Gastroesophageal sphincter (tissue), 4 donors: Measurements from ENCODE around the gene UBE2B. TPM values are rescaled to one million over a fixed set of nuclear protein-coding genes. Genes with fewer than 3 reads are reported as not detected.
"Not testable (repeated sequence)": the region's sequence is repeated elsewhere in the genome, so short reads cannot be mapped to it uniquely, and the experiment has no call there.

Source experiments
- ATAC-seq: fragments of 150-250 bp; one replicate; pipeline ENCODE4 v1.9.1; 2016; ENCODE audit warnings: mild to moderate bottlenecking, moderate library complexity
- H3K27ac ChIP-seq, 4 donors: fragments of 200-600 bp; sonication (generic) in 3 of 4; 1 replicate in 3 of 4; 2 replicates in 1 of 4; pipeline ENCODE4 v1.5.1; 2016 to 2019
- H3K27me3 ChIP-seq: fragments of 200-600 bp; sonication (generic); one replicate; pipeline ENCODE4 v1.5.1; 2019
- H3K36me3 ChIP-seq, 2 donors: fragments of 200-600 bp; sonication (generic); one replicate each; pipeline ENCODE4 v1.5.1; 2019; ENCODE audit warnings: control low read depth in 1 of 2
- H3K4me1 ChIP-seq, 3 donors: fragments of 200-600 bp; sonication (generic); 1 replicate in 2 of 3; 2 replicates in 1 of 3; pipeline ENCODE4 v1.5.1; 2016 to 2019; ENCODE audit warnings: control low read depth in 2 of 3
- H3K4me3 ChIP-seq, 2 donors: fragments of 200-600 bp; sonication (generic); one replicate each; pipeline ENCODE4 v1.5.1; 2019; ENCODE audit warnings: mild to moderate bottlenecking in 1 of 2, moderate library complexity in 1 of 2
- H3K9me3 ChIP-seq, 3 donors: fragments of 200-600 bp; sonication (generic); one replicate each; pipeline ENCODE4 v1.5.1; 2017 to 2019; ENCODE audit warnings: control low read depth in 2 of 3
- CTCF ChIP-seq, 4 experiments: fragments of 200-600 bp in 2 of 4; fragments of 450-650 bp in 2 of 4; sonication (generic) in 1 of 4; IDR thresholded peaks; one replicate each; pipeline ENCODE4 v1.5.1; 2017 to 2019; ENCODE audit warnings: antibody characterized with exemption in 4 of 4, mild to moderate bottlenecking in 2 of 4, moderate library complexity in 2 of 4
- EP300 ChIP-seq: sonication (generic); formaldehyde crosslinking; IDR thresholded peaks from one replicate; pipeline ENCODE4 v1.6.1; 2017; ENCODE audit warnings: antibody characterized with exemption, mild to moderate bottlenecking
- POLR2A ChIP-seq, 2 donors: fragments of 450-650 bp; IDR thresholded peaks; one replicate each; pipeline ENCODE4 v1.6.1; 2017; ENCODE audit warnings: antibody characterized with exemption in 2 of 2, mild to moderate bottlenecking in 2 of 2, moderate library complexity in 1 of 2
- POLR2AphosphoS5 ChIP-seq: sonication (generic); formaldehyde crosslinking; IDR thresholded peaks from one replicate; pipeline ENCODE4 v1.6.1; 2017; ENCODE audit warnings: antibody characterized with exemption
- WGBS, 2 donors: methylation state at CpG; one replicate each; pipeline ENCODE4 v1.1.5; 2018; ENCODE audit warnings: low coverage in 1 of 2; 5-methylcytosine and 5-hydroxymethylcytosine counted together
- total RNA-seq, 4 donors: library from RNA; depleted of rRNA; stranded (reverse); fragments of >200 nt; gene quantifications; one replicate each; pipeline ENCODE4 v1.1.0, GENCODE V29; 2016

The UBE2B gene
- 10 to 100 TPM; 36.6 to 53.9 (median 44.5) TPM for total RNA-seq

- H3K27me3 ChIP-seq: no peaks in the 10 kb centered on the region
- WGBS, 2 donors: 0% methylated on average over 4 to 10 of the region's 74 CpGs
- H3K4me3 ChIP-seq: peak within 1 kb of the TSS; percentile 76 to 80
- peak; percentile 97 for ATAC-seq
- H3K36me3 ChIP-seq: peaks cover 0 to 12% of the 10 kb centered on the region in 2 donors
- peaks cover 7 to 64% (median 12%) of the 10 kb centered on the region in 3 donors for H3K4me1 ChIP-seq
- TF ChIP-seq CTCF (IDR thresholded peaks at IDR 0.05) (peak in 1 of 4 experiments; percentile 7), POLR2AphosphoS5 (peak; percentile 96), EP300 (no peak), POLR2A (IDR thresholded peaks at IDR 0.05) (peak; percentile 43 to 50)
- H3K27ac ChIP-seq: peak within 1 kb of the TSS; percentile 92 to 99 (median 96)
- no peaks in the 10 kb centered on the region for H3K9me3 ChIP-seq
Observed at GRCh38 chr5:134370871-134371833, at the start of gene UBE2B. TSS of gene UBE2B (plus strand) at chr5:134371569. CDS start at chr5:134371596, 27 bp downstream.

- Histone ChIP-seq H3K4me1 (no peaks in the 10 kb centered on the region), H3K27me3 (no peaks in the 10 kb centered on the region), H3K9me3 (peaks cover 0 to 28% (median 0%) of the 10 kb centered on the region in 3 donors), H3K36me3 (no peaks in the 10 kb centered on the region), H3K4me3 (no peak overlapping the region), H3K27ac (no peak overlapping the region)
- TF ChIP-seq POLR2AphosphoS5 (no peak), CTCF (IDR thresholded peaks at IDR 0.05) (no peak), POLR2A (IDR thresholded peaks at IDR 0.05) (no peak), EP300 (no peak)
- ATAC-seq: no peak
Observed at GRCh38 chr5:134327327-134327726, 44.0 kb upstream of the UBE2B start.

- Histone ChIP-seq H3K4me1 (no peaks in the 10 kb centered on the region), H3K27me3 (no peaks in the 10 kb centered on the region), H3K36me3 (no peaks in the 10 kb centered on the region), H3K4me3 (no peak overlapping the region), H3K27ac (no peak overlapping the region), H3K9me3 (peaks cover 0 to 28% (median 0%) of the 10 kb centered on the region in 3 donors)
- TF ChIP-seq CTCF (IDR thresholded peaks at IDR 0.05): no peak
- no peak for TF ChIP-seq POLR2AphosphoS5
- no peak for TF ChIP-seq POLR2A (IDR thresholded peaks at IDR 0.05)
- TF ChIP-seq EP300: no peak
- no peak for ATAC-seq
- 62 to 67% methylated on average over 1 to 2 of the region's 2 CpGs for WGBS, 2 donors
Observed at GRCh38 chr5:134328619-134329018, 42.8 kb upstream of the UBE2B start.

GRCh38 chr5:134336833-134337232, 34.5 kb upstream of the UBE2B start:
- not testable (repeated sequence) for H3K9me3 ChIP-seq, H3K36me3 ChIP-seq, H3K4me1 ChIP-seq, H3K4me3 ChIP-seq, H3K27me3 ChIP-seq, ATAC-seq, H3K27ac ChIP-seq
- WGBS, 2 donors: no CpG with 5 or more reads among the region's 6 CpGs

- H3K9me3 ChIP-seq, H3K27me3 ChIP-seq, ATAC-seq, H3K27ac ChIP-seq, H3K4me3 ChIP-seq, H3K4me1 ChIP-seq: not testable (repeated sequence)
- 80 to 89% methylated on average over 1 to 3 of the region's 3 CpGs for WGBS, 2 donors
- peaks cover 0 to 13% of the 10 kb centered on the region in 2 donors for H3K36me3 ChIP-seq
Observed at GRCh38 chr5:134343500-134343899, 27.9 kb upstream of the UBE2B start.

GRCh38 chr5:134345476-134345875, 25.9 kb upstream of the UBE2B start:
- H3K4me3 ChIP-seq, H3K4me1 ChIP-seq, H3K9me3 ChIP-seq, ATAC-seq, H3K27me3 ChIP-seq, H3K27ac ChIP-seq: not testable (repeated sequence)
- 78% methylated on average over 3 of the region's 3 CpGs for WGBS, 2 donors
- peaks cover 0 to 18% of the 10 kb centered on the region in 2 donors for H3K36me3 ChIP-seq
